ENCODE results near the gene MYH9.
A peak's percentile ranks its signal among the peaks of the same experiment; 100 is the strongest.

The MYH9 gene

DNA sequence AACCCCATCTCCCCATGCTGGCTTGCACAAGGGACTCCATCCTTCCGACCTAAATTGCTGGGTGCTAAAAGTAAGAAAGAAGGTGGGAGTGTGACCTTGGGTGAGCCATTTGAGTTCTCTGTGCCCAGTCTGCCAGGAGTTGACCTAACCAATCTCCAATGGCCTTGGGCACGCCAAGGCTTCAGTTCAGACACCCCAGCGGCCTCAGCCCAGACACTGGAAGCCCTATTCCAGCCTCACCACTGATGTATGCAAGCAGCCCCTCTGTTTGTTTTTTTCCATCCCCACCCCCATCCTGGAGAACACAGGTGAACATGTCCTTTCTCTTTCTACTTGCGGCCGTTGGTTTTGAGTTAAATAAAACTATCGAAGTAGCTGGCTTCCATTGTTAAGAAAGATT is 31.9 kb downstream of the MYH9 start:
- H3K4me1 ChIP-seq (ENCODE audit: control insufficient read depth, insufficient read depth, low read length), result peaks cover 97% of the 10 kb centered on the region
- no peaks in the 10 kb centered on the region for H3K27me3 ChIP-seq (ENCODE audit: control insufficient read depth in 1 of 2, insufficient read depth in 2 of 2, low read length in 2 of 2)
- peak overlapping the region; percentile 30 to 45 for H3K4me3 ChIP-seq (ENCODE audit: low read length in 2 of 2)
- peak overlapping the region; percentile 55 to 75 for H3K9ac ChIP-seq (ENCODE audit: low read length in 2 of 2)
- H3K27ac ChIP-seq (ENCODE audit: low read length), result peak overlapping the region; percentile 77
- no peaks in the 10 kb centered on the region for H3K36me3 ChIP-seq (ENCODE audit: control insufficient read depth in 2 of 2, insufficient read depth in 2 of 2, low read length in 2 of 2)
- no peaks in the 10 kb centered on the region for H3K9me3 ChIP-seq (ENCODE audit: control insufficient read depth in 2 of 2, low read length in 2 of 2)

- no peaks in the 10 kb centered on the region for H3K36me3 ChIP-seq (ENCODE audit: control insufficient read depth in 2 of 2, insufficient read depth in 2 of 2, low read length in 2 of 2)
- H3K4me3 ChIP-seq (ENCODE audit: low read length in 2 of 2), result peak overlapping the region; percentile 30 to 45
- H3K4me1 ChIP-seq (ENCODE audit: control insufficient read depth, insufficient read depth, low read length), result peaks cover 98% of the 10 kb centered on the region
- no peaks in the 10 kb centered on the region for H3K27me3 ChIP-seq (ENCODE audit: control insufficient read depth in 1 of 2, insufficient read depth in 2 of 2, low read length in 2 of 2)
- peak overlapping the region; percentile 77 for H3K27ac ChIP-seq (ENCODE audit: low read length)
- no peaks in the 10 kb centered on the region for H3K9me3 ChIP-seq (ENCODE audit: control insufficient read depth in 2 of 2, low read length in 2 of 2)
- peak overlapping the region; percentile 55 to 75 for H3K9ac ChIP-seq (ENCODE audit: low read length in 2 of 2)
These were observed 32.4 kb downstream of the MYH9 start for GRCh38 chr22:36355362-36355761.

DNA sequence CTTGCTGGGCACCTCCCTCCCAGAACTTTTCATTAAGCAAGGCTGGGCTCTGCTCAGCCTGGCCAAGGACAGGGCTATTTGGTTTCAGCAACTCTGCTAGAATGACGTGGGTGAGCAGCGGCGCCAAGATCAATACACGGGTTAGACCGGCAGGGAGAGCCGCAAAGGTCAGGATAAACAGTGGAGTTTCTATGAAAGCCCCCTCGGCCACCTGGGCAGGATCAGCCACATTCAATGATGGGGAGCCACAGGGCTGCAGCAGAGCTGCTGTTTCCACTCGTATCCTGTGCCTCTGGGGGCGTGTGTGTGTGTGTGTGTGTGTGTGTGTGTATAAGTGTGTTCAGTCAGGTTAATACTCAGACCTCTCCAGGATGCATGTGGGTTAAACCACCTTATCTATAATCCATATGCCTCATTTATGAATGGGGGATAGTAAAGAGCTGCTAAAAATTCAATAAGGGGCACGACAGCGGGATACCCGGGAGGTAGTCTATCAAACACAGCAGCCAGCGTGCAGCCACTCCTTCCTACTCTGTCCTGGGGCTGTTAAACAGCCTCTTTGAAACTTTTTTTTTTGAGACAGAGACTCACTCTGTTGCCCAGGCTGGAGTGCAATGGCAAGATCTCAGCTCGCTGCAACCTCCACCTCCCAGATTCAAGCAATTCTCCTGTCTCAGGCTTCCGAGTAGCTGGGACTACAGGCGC is 34.8 kb downstream of the MYH9 start:
- Histone ChIP-seq H3K27ac (ENCODE audit: low read length) (peak overlapping the region; percentile 77), H3K4me3 (ENCODE audit: low read length in 2 of 2) (peak overlapping the region; percentile 56 to 64), H3K9ac (ENCODE audit: low read length in 2 of 2) (peak overlapping the region; percentile 71 to 73), H3K4me1 (ENCODE audit: control insufficient read depth, insufficient read depth, low read length) (peaks cover 91% of the 10 kb centered on the region), H3K9me3 (ENCODE audit: control insufficient read depth in 2 of 2, low read length in 2 of 2) (no peaks in the 10 kb centered on the region), H3K36me3 (ENCODE audit: control insufficient read depth in 2 of 2, insufficient read depth in 2 of 2, low read length in 2 of 2) (peaks cover 5 to 6% of the 10 kb centered on the region in 2 donors), H3K27me3 (ENCODE audit: control insufficient read depth in 1 of 2, insufficient read depth in 2 of 2, low read length in 2 of 2) (no peaks in the 10 kb centered on the region)

- H3K36me3 ChIP-seq (ENCODE audit: control insufficient read depth in 2 of 2, insufficient read depth in 2 of 2, low read length in 2 of 2), result peaks cover 6 to 7% of the 10 kb centered on the region in 2 donors
- H3K9me3 ChIP-seq (ENCODE audit: control insufficient read depth in 2 of 2, low read length in 2 of 2), result no peaks in the 10 kb centered on the region
- H3K4me3 ChIP-seq (ENCODE audit: low read length in 2 of 2), result peak overlapping the region; percentile 56 to 64
- peak overlapping the region; percentile 77 for H3K27ac ChIP-seq (ENCODE audit: low read length)
- H3K9ac ChIP-seq (ENCODE audit: low read length in 2 of 2), result peak overlapping the region; percentile 71 to 73
- H3K27me3 ChIP-seq (ENCODE audit: control insufficient read depth in 1 of 2, insufficient read depth in 2 of 2, low read length in 2 of 2), result no peaks in the 10 kb centered on the region
- peaks cover 86% of the 10 kb centered on the region for H3K4me1 ChIP-seq (ENCODE audit: control insufficient read depth, insufficient read depth, low read length)
These were observed 35.6 kb downstream of the MYH9 start for GRCh38 chr22:36351921-36352802.

DNA sequence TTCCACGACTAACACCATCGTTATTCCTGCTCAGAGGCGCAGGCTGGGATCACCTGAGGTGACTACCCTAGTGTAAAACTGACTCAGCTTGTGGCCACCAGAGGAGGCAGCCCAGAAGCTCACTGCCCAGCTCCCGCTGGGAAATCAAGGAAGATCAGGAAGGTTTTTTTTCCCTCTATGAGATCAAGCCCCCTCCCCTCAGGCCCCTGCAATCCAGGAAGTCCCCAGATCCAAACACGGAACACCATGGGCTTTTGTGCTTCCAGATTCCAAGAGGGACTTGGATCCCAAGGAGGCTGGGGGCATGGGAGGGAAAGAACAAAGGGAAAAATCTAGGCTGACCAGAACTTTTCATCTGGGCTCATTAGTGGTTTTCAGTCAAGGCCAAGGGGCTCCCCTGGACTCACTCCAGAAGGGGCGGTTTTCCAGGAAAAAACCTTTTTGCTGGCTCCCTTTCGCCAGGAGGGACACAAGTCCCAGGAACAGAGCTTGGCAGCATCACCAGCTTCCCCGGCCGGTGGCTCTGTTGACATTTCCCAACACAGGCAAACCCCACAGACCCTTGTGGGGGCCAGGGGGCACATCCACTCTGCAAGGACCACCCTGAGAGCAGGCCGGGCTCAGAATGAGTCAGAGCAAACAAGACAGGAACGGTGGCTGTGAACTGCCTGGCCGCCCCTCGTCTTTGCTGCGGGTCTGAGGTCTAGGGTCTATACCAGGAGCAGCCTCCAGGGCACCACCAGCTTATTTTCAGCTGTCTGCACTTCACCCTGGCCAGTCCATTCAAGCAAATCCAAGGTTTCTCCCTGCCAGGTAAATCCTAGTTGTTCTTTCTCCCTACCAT is 36.8 kb downstream of the MYH9 start:
- Histone ChIP-seq H3K4me1 (ENCODE audit: control insufficient read depth, insufficient read depth, low read length) (peaks cover 83% of the 10 kb centered on the region), H3K27ac (ENCODE audit: low read length) (peak overlapping the region; percentile 77), H3K36me3 (ENCODE audit: control insufficient read depth in 2 of 2, insufficient read depth in 2 of 2, low read length in 2 of 2) (peaks cover 6 to 14% of the 10 kb centered on the region in 2 donors), H3K9me3 (ENCODE audit: control insufficient read depth in 2 of 2, low read length in 2 of 2) (no peaks in the 10 kb centered on the region), H3K4me3 (ENCODE audit: low read length in 2 of 2) (peak overlapping the region; percentile 35 to 38), H3K9ac (ENCODE audit: low read length in 2 of 2) (peak overlapping the region; percentile 69 to 71), H3K27me3 (ENCODE audit: control insufficient read depth in 1 of 2, insufficient read depth in 2 of 2, low read length in 2 of 2) (no peaks in the 10 kb centered on the region)

- Histone ChIP-seq H3K27me3 (ENCODE audit: control insufficient read depth in 1 of 2, insufficient read depth in 2 of 2, low read length in 2 of 2) (no peaks in the 10 kb centered on the region), H3K4me1 (ENCODE audit: control insufficient read depth, insufficient read depth, low read length) (peaks cover 78% of the 10 kb centered on the region), H3K9ac (ENCODE audit: low read length in 2 of 2) (no peak overlapping the region), H3K4me3 (ENCODE audit: low read length in 2 of 2) (no peak overlapping the region), H3K36me3 (ENCODE audit: control insufficient read depth in 2 of 2, insufficient read depth in 2 of 2, low read length in 2 of 2) (peaks cover 6 to 18% of the 10 kb centered on the region in 2 donors), H3K27ac (ENCODE audit: low read length) (peak overlapping the region; percentile 77), H3K9me3 (ENCODE audit: control insufficient read depth in 2 of 2, low read length in 2 of 2) (no peaks in the 10 kb centered on the region)
These were observed 38.0 kb downstream of the MYH9 start for GRCh38 chr22:36349726-36350125.

DNA sequence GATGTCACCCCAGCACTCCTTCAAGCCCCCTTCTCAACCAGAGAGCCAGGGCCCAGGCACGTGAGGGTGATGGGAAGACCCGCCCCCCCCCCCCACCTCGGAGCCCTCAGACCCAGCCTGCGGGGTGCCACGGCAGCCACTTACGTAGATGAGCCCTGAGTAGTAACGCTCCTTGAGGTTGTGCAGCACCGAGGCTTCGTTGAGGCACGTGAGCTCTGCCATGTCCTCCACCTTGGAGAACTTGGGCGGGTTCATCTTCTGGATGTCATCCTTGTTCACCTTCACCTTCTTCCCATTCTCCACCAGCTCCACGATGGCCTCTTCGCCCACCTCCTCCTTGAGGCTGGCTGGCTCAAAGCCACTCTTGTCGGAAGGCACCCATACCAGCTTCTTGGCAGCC is 39.0 kb downstream of the MYH9 start:
- peaks cover 80% of the 10 kb centered on the region for H3K4me1 ChIP-seq (ENCODE audit: control insufficient read depth, insufficient read depth, low read length)
- H3K27ac ChIP-seq (ENCODE audit: low read length), result peak overlapping the region; percentile 77
- H3K9me3 ChIP-seq (ENCODE audit: control insufficient read depth in 2 of 2, low read length in 2 of 2), result no peaks in the 10 kb centered on the region
- H3K27me3 ChIP-seq (ENCODE audit: control insufficient read depth in 1 of 2, insufficient read depth in 2 of 2, low read length in 2 of 2), result no peaks in the 10 kb centered on the region
- peak overlapping the region in 1 of 2 donors; percentile 29 for H3K9ac ChIP-seq (ENCODE audit: low read length in 2 of 2)
- peaks cover 10 to 25% of the 10 kb centered on the region in 2 donors for H3K36me3 ChIP-seq (ENCODE audit: control insufficient read depth in 2 of 2, insufficient read depth in 2 of 2, low read length in 2 of 2)
- H3K4me3 ChIP-seq (ENCODE audit: low read length in 2 of 2), result peak overlapping the region in 1 of 2 donors; percentile 32

DNA sequence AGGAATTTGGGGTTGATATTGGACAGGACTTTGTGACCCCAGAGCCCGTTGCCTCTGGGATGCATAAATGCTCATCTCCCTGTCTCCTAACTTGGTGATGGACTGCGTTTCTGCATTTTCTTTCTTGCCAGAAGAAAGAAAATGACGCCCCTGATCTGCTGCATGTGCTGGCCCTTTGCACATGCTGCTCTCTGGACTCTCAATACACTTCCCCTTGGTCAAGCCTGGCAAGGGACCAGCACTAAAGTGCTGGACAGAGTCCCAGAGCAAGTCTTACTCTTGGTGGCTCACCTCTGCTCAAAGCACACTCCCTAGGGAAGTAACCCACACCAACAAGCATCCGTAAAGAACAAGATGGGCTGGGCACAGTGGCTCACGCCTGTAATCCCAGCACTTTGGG is 40.7 kb downstream of the MYH9 start:
- Histone ChIP-seq H3K9ac (ENCODE audit: low read length in 2 of 2) (no peak overlapping the region), H3K27ac (ENCODE audit: low read length) (peak overlapping the region; percentile 46), H3K4me3 (ENCODE audit: low read length in 2 of 2) (no peak overlapping the region), H3K9me3 (ENCODE audit: control insufficient read depth in 2 of 2, low read length in 2 of 2) (no peaks in the 10 kb centered on the region), H3K4me1 (ENCODE audit: control insufficient read depth, insufficient read depth, low read length) (peaks cover 80% of the 10 kb centered on the region), H3K27me3 (ENCODE audit: control insufficient read depth in 1 of 2, insufficient read depth in 2 of 2, low read length in 2 of 2) (no peaks in the 10 kb centered on the region), H3K36me3 (ENCODE audit: control insufficient read depth in 2 of 2, insufficient read depth in 2 of 2, low read length in 2 of 2) (peaks cover 20 to 33% of the 10 kb centered on the region in 2 donors)

DNA sequence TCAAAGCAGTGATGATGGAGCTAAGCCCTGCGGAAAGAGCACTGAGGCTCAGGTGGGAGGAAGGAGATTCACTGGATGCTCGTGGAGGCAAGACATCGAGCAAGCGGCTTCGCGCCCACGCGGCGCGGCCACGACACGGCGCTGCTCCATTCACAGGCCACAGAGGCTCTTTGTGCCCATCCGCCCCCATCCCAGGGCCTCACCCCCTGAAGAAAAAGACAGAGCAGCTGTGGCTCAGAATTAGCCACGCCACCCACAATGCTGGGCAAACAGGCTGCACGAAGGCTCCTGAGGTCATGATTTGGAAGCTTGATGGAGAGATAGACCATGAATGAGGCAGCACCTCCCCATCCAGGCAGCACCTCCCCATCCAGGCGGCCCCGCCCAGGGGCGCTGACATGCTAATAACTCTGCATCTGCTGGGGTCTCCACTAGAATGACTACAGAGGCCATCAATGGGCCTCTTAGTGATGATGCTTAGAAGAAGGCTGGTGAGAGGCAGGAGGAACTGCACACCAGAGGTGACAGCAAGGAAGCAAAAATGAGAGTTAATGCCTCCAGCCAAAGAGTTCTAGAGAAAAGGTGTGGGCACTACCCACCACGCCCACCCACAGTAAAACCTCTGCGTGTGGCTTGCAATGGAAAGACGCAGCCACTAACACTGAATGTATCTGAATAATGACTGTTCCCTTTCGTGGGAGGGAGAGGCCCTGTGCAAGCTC is 43.5 kb downstream of the MYH9 start:
- Histone ChIP-seq H3K9me3 (ENCODE audit: control insufficient read depth in 2 of 2, low read length in 2 of 2) (no peaks in the 10 kb centered on the region), H3K27me3 (ENCODE audit: control insufficient read depth in 1 of 2, insufficient read depth in 2 of 2, low read length in 2 of 2) (no peaks in the 10 kb centered on the region), H3K36me3 (ENCODE audit: control insufficient read depth in 2 of 2, insufficient read depth in 2 of 2, low read length in 2 of 2) (peaks cover 43 to 51% of the 10 kb centered on the region in 2 donors), H3K27ac (ENCODE audit: low read length) (peak overlapping the region; percentile 70), H3K4me3 (ENCODE audit: low read length in 2 of 2) (no peak overlapping the region), H3K4me1 (ENCODE audit: control insufficient read depth, insufficient read depth, low read length) (peaks cover 83% of the 10 kb centered on the region), H3K9ac (ENCODE audit: low read length in 2 of 2) (peak overlapping the region; percentile 39 to 47)

DNA sequence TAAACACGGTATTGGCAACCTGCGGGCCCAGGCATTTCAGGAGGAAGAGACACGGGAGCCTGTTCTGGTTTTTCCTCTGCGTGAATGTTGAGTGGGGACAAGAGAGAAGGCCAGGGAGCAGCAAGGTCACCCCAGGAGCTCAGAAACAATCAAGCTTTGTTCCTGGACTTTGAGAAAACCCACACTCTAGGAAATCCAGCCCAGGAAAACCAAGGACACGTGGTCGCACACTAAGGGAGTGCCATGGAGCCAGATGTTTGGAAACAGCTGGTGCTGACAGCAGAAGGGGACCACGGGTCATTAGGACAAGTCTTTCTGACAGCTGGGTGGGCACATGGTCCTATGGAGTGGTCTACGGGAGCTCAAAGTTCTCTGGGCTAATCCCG is 44.1 kb downstream of the MYH9 start:
- Histone ChIP-seq H3K36me3 (ENCODE audit: control insufficient read depth in 2 of 2, insufficient read depth in 2 of 2, low read length in 2 of 2) (peaks cover 44 to 52% of the 10 kb centered on the region in 2 donors), H3K9me3 (ENCODE audit: control insufficient read depth in 2 of 2, low read length in 2 of 2) (no peaks in the 10 kb centered on the region), H3K27me3 (ENCODE audit: control insufficient read depth in 1 of 2, insufficient read depth in 2 of 2, low read length in 2 of 2) (no peaks in the 10 kb centered on the region), H3K9ac (ENCODE audit: low read length in 2 of 2) (peak overlapping the region; percentile 39 to 47), H3K4me3 (ENCODE audit: low read length in 2 of 2) (no peak overlapping the region), H3K27ac (ENCODE audit: low read length) (peak overlapping the region; percentile 70), H3K4me1 (ENCODE audit: control insufficient read depth, insufficient read depth, low read length) (peaks cover 83% of the 10 kb centered on the region)
